Right forelimb (tissue), 1 donor: ENCODE results near the gene RIN1.
"Not testable (repeated sequence)": the region's sequence is repeated elsewhere in the genome, so short reads cannot be mapped to it uniquely, and the experiment has no call there.

ENCODE experiments used
- DNase-seq: peaks from one replicate; pipeline ENCODE4 v3.0.0-alpha.2; 2018

RIN1 gene

DNA sequence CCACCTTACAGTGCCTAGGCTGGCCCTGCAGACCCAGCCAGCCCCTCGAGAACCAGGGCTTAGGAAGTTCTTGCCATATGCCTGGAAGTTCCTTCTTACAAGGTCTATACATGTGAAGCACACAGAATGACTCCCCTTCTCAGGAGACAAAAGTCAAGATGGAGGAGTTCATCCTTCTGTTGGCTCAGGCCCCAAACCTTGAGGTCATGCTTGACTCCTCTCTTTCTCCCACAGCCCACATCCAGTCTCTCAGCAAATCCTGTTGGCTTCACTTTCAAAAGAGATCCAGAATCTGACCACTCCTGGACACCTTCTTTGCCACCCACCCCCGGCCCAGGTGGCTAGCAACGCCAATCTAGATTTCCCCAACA, 17.6 kb downstream of the RIN1 start:
- no peak for DNase-seq

GRCh38 chr11:66317723-66318599, 18.3 kb downstream of the RIN1 start:
- DNase-seq: peak; percentile 62

DNA sequence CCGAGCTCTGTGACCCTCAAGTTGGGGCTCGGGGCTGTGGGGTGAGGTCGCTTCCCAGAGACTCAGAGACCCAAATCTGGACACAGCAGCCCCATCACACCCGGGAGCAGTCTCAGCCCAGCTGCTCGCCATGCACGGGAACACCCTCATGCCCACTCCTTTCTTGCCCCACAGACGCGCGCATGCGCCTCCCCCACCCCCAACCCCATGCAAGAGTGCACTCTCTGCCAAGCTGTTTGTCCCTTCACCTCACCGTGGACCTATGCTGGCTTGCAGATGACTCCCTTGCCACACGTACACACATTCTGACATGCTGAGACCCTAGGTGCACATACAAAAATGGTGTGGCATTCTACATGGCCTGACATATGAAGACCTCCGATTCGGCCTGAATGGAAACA, 18.9 kb downstream of the RIN1 start:
- DNase-seq: peak; percentile 77

DNA sequence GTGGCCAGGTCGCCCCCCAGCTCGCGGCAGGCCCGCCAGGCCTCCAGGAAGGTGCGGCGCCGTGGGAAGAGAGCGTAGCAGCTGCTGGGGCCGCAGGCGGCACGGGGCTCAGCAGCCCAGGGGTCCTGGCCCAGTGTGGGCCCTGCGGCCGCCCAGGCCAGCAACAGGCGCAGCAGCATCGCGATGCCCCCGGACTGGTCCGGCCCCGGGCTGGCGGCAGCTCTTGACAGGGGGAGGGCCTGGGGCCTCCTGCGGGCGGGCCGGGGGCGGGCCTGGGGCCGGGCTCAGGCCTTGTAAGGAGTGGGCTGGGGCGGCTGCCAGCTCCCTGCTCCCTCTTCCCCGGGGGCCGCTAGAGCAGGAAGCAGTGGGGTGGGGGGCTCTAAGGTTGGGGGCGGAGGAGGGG, 19.4 kb downstream of the RIN1 start, which contains the start of gene CD248:
Gene CD248, minus strand, starts transcription at position 196 of the 403 bp plus-strand sequence. Its CDS starts 17 bp downstream, at position 179.
- DNase-seq: peak; percentile 87

- no peak for DNase-seq
Observed at GRCh38 chr11:66315921-66316811, 20.1 kb downstream of the RIN1 start.

DNA sequence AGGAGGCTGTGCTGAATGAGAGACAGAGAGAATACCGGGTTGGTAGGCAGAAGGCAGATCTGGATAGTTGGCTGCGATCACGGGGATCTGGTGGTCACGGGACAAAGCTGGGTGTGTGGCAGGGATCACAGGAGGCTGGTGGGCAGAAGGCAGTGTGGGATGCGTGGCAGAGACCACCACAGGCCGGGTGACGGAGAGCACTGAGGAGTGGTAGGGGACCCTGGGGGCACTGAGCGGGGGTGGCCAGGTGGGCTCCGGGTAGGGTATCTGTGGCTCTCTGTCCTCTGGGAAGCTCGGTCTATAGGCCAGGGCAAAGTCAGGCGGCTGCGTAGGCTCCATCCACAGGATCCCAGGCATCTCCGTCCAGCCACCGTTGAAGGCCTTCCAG, 20.7 kb downstream of the RIN1 start:
- no peak for DNase-seq

GRCh38 chr11:66314561-66315497, 21.4 kb downstream of the RIN1 start:
- no peak for DNase-seq

- DNase-seq: no peak
Observed at GRCh38 chr11:66314186-66314501, 22.1 kb downstream of the RIN1 start.

- DNase-seq: peak; percentile 90
Observed at GRCh38 chr11:66313321-66314185, 22.7 kb downstream of the RIN1 start.

DNA sequence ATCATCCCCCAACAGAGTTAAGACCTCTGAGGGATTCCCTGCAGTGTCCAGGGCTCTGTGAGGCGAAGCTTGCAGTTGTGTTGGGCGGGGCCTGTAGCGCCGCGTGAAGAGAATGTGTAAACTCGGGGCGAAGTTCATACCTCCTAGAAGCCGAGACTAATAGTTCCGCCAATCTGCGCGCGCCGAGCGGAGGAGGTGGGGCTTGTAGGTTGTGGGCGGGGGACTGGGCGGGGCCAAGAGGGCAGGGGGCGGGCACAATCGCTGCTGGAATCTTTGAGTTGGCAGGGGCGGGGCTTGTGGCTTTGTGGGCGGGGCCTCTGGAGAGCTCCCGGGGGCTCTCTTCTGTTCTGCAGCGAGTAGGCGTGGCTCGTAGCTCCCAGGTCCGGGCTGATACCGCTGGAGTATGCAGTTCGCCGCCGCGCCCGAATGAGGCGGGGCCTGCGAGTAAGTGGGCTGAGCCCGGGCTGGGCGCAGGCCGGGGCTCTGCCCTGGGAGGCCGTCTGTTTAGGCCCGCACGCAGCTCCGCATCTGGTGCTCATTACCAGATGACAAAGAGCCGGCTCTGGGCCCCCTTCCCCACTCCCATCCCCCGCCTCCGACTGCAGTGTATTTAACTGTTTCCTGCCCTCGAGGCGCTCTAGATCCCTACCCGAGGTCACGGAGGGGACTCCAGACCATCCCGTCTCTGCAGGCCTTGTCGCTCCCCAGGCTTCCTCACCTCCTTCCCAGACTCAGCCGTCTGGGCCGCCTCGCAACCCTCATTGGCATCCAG, 23.5 kb downstream of the RIN1 start:
- peak; percentile 99 for DNase-seq

DNA sequence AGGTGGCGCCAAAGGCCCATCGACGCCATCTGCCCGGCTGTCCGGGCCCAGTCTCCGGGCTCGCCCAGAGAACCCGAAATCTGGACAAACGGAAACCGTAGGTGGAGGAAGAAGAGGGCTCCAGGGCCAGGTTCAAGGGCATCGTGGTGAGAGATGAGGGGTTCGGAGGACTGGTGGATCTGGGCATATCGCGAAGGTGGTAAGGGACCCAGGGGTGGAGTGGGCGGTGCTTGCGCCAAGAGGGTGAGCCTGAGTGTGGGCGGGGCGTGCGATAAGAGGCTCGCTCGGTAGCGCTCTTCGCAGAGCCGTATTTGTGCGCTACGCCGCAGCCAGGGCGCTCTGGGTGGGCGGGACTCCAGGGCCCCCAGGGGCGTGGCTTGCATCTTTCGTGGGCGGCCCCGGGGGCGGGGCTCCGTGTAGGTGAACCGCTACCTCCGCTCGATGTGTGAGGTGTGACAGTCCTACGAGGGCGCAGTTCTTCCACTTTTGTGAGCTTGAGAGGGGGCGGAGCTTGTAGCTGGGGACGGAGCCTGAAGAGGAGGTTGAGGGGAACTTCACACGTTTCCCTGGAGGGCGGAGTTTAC, 24.2 kb downstream of the RIN1 start:
- peak; percentile 94 for DNase-seq

- no peak for DNase-seq
Observed at GRCh38 chr11:66311470-66311964, 24.7 kb downstream of the RIN1 start.

DNA sequence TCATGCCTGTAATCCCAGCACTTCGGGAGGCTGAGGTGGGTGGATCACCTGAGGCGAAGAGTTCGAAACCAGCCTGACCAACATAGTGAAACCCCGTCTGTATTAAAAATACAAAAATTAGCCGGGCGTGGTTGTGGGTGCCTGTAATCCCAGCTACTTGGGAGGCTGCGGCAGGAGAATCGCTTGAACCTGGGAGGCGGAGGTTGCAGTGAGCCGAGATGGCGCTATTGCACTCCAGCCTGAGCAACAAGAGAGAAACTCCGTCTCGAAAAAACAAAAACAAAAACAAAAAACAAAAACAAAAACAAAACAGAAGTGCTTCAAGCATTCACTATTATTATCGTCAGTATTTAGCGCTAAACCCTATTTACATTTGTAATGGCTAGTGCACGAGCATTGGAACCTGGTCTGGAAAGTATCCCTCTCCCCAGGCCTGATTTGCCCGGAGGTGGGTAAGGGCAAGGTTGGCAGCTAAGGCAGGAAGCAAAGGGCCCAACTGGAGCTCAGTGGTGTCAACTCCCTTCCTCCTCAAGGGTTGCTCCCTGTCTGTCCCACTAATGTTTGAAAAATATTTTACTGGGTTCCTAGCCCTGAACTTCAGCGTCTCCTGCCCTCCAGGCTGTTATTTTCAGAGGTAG, 25.3 kb downstream of the RIN1 start:
- DNase-seq: not testable (repeated sequence)

DNA sequence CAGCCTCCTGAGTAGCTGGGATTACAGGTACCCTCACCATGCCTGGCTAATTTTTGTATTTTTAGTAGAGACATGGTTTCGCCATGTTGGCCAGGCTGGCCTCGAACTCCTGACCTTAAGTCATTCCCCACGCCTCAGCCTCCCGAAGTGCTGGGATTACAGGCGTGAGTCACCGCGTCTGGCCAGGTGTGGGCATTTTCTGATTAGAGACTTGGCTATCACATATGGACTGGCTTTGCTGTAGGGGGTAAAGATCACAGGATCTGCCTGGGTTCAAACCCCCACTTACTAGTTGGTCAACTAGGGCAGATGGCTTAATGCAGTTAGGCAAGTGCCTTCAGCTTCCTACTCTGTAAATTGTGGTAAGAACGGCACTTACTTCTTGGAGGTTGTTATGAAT, 25.9 kb downstream of the RIN1 start:
- DNase-seq: no peak

DNA sequence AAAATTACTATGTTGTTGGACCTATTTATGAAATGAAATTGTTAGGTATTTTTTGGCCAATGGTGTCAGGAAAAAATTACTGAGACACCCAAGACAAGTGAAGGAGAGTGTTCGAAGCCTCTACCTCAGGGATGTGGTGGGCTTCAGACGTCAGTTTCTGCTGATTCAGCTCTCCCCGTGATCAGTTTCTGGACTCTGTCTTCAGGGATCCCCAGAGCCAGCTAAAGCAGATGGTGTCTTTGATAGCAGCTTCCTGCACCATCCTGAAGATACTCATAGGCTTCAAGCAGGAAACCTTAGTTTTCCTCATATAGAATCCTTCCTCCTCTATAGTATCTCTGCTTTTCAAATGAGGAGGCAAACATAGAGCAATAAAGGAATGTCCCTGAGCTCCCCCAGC, 26.8 kb downstream of the RIN1 start:
- DNase-seq: no peak

GRCh38 chr11:66302656-66303055, 33.6 kb downstream of the RIN1 start:
- no peak for DNase-seq

DNA sequence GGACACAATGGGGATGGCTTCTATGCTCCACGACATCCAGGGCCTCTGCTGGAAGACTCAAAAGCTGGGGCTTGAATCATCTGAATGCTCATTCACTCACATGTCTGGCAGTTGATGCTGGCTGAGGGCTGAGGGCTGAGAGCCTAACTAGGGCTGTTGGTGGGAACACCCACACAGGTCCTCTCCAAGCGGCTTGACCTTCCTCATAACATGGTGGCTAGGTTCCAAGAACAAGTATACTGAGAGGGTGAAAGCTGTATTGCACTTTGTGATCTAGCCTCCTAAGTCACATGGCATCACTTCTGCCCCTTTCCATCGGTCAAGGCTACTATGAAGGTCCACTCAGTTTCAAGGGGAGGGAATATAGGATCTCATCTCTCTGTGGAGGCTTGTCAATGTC, 37.0 kb downstream of the RIN1 start:
- DNase-seq: no peak

GRCh38 chr11:66297610-66298009, 38.6 kb downstream of the RIN1 start:
- peak; percentile 15 for DNase-seq
